ENCODE results near the gene SEPTIN12. TPM values are rescaled to one million over a fixed set of nuclear protein-coding genes. Genes with fewer than 3 reads are reported as not detected.

SEPTIN12 gene
- total and polyA plus RNA-seq, 10 of the 15 experiments (the other 5 are each of a cell fraction or from before 2014, with no cell fraction given) = not detected

- TF ChIP-seq SKIL (IDR thresholded peaks at IDR 0.05; ENCODE audit: low read depth, poor library complexity, severe bottlenecking) (no peak), KLF5 (IDR thresholded peaks at IDR 0.05; ENCODE audit: partially characterized antibody) (no peak), PAX5 (IDR thresholded peaks at IDR 0.05; ENCODE audit: borderline replicate concordance, low read depth, low read length) (no peak)
Observed at GRCh38 chr16:4763791-4764190, 24.4 kb downstream of the SEPTIN12 start (continued).

GRCh38 chr16:4762205-4762604 is 25.9 kb downstream of the SEPTIN12 start:
- no peaks in the 10 kb centered on the region for H3K27me3 ChIP-seq (replicated peaks in 1 of 2; ENCODE audit: control insufficient read depth in 2 of 2, insufficient read depth in 2 of 2, low read length in 1 of 2)
- DNase-seq (ENCODE audit: low read depth, low spot score) (no peak), FAIRE-seq (no peak), ATAC-seq (no peak)
- H3K36me3 ChIP-seq (ENCODE audit: control insufficient read depth in 2 of 2, insufficient read depth in 2 of 2, low read length in 1 of 2) = peaks cover 3 to 12% of the 10 kb centered on the region in 2 experiments
- TF ChIP-seq STAT3 (IDR thresholded peaks at IDR 0.05; ENCODE audit: low read depth, low read length) = no peak
- no peak overlapping the region for H3K4me3 ChIP-seq
- in situ Hi-C loops (cut with MboI) = no loop called here
- no peak overlapping the region for H3K27ac ChIP-seq (ENCODE audit: control insufficient read depth, insufficient read depth)
- no peak overlapping the region for H3K4me2 ChIP-seq (ENCODE audit: control insufficient read depth, insufficient read depth)
- H3K9ac ChIP-seq (ENCODE audit: control insufficient read depth, insufficient read depth, low read length) = no peak overlapping the region
- no peak overlapping the region for H2AFZ ChIP-seq (ENCODE audit: control insufficient read depth, low read depth, low read length)
- 98% methylated on average over 7 of the region's 9 CpGs for WGBS (ENCODE audit: insufficient coverage, insufficient replicate concordance, low lambda C conversion rate, missing lambda C conversion rate)
- POLR2A ChIA-PET = no interaction called here
- no peaks in the 10 kb centered on the region for H3K9me3 ChIP-seq (replicated peaks; ENCODE audit: control insufficient read depth, insufficient read depth, low read length)
- peaks cover 17% of the 10 kb centered on the region for H3K79me2 ChIP-seq (ENCODE audit: control insufficient read depth, insufficient read depth, low read length)
- peaks cover 5% of the 10 kb centered on the region; the same call in 1 of the 2 replicates for H3K4me1 ChIP-seq (ENCODE audit: control insufficient read depth, insufficient read depth, low read length)
- no peaks in the 10 kb centered on the region for H4K20me1 ChIP-seq (ENCODE audit: control insufficient read depth, insufficient read depth)
- CTCF ChIA-PET = interaction anchor here (0.6 kb wide), 1 partner anchor 47 kb away, joined by 4 read pairs; no protein-coding TSS in a partner anchor
- BruUV-seq (replicated peaks) = no TSS peak
- RAD21 ChIA-PET (ENCODE audit: unreplicated experiment) = no interaction called here
- SMC1A ChIA-PET (ENCODE audit: uncharacterized antibody, unreplicated experiment) = no interaction called here
- intact Hi-C loops (cut with micrococcal nuclease; ENCODE audit: unreplicated experiment) = no loop called here
